Measurements from ENCODE around the gene ARHGAP4. TPM values are rescaled to one million over a fixed set of nuclear protein-coding genes. Genes with fewer than 3 reads are reported as not detected.

ARHGAP4 gene
- total RNA-seq, 4 donors from 2014 or later = 10.9 to 26.0 (median 18.1) TPM

DNA sequence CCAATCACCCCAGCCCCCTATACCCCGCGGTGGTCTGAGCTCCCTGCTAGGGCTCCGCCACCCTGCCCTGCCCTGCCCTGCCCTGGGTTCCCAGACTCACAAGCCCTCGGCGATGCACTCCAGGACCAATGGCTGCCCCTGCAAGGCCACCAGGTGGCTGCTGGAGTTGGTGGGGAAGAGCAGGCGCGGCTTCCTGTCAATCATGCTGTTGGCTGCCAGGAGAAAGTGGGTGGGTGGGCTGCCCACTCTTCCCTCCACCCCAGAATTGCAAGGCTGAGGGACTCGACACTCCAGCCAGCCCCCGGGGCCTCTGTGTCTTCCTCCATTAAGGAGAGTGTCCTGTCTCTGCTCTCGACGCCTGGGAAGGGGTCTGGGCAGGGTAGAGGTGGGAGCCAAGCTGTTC lies 55.8 kb downstream of the ARHGAP4 start:
- ATAC-seq = no peak
- Histone ChIP-seq H3K36me3 (no peaks in the 10 kb centered on the region), H3K27me3 (peaks cover 29% of the 10 kb centered on the region), H3K4me1 (no peaks in the 10 kb centered on the region), H3K27ac (no peak overlapping the region), H3K9me3 (no peaks in the 10 kb centered on the region), H3K4me3 (no peak overlapping the region)
- WGBS, 2 donors (ENCODE audit: low coverage in 1 of 2) = no CpG with 5 or more reads among the region's 11 CpGs
- TF ChIP-seq, protein P1, sequence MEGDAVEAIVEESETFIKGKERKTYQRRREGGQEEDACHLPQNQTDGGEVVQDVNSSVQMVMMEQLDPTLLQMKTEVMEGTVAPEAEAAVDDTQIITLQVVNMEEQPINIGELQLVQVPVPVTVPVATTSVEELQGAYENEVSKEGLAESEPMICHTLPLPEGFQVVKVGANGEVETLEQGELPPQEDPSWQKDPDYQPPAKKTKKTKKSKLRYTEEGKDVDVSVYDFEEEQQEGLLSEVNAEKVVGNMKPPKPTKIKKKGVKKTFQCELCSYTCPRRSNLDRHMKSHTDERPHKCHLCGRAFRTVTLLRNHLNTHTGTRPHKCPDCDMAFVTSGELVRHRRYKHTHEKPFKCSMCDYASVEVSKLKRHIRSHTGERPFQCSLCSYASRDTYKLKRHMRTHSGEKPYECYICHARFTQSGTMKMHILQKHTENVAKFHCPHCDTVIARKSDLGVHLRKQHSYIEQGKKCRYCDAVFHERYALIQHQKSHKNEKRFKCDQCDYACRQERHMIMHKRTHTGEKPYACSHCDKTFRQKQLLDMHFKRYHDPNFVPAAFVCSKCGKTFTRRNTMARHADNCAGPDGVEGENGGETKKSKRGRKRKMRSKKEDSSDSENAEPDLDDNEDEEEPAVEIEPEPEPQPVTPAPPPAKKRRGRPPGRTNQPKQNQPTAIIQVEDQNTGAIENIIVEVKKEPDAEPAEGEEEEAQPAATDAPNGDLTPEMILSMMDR (IDR thresholded peaks at IDR 0.05) = no peak
- no peak for TF ChIP-seq POLR2AphosphoS5 (IDR thresholded peaks at IDR 0.05)
- no peak for TF ChIP-seq EP300 (IDR thresholded peaks at IDR 0.05)
- no peak for TF ChIP-seq POLR2A (IDR thresholded peaks at IDR 0.05)

DNA sequence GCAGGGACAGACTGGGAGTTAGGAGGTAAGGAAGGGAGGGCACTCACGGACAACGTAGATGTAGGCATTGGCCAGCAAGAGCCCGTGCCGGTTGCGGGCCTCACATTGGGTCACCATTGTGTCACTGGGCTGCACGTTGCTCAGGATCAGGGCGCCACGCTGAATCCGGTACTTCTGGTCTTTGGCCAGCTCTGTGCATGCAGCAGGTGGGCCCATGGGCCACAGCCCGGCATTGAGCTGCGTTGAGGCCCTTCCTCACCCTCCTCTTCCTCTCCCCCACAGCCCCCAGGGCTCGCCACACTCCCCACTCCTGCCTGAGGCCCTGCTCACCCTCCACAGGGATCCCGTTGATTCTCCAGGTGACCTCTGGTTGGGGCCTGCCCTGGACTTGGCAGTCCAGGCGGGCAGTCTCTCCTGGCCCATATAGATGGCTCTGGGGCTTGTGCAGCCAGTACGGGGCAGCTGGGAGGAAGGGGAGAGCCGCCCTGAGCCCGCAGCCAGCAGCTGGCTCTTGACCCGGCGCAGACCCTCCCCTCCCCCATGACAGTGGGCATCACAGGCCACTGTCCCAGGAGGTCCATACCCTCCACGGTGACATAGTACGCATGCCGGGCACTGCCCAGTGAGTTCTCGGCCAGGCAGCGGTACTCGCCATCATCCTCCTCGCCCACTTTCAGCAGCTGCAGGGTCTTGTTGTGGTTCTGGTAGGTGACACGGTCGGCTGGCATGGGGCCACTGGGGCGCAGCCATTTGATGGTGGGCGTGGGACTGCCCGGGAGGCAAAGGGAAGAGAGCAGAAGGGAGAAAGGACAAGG lies 56.4 kb downstream of the ARHGAP4 start:
- H3K27me3 ChIP-seq = peaks cover 29% of the 10 kb centered on the region
- H3K27ac ChIP-seq = no peak overlapping the region
- no peaks in the 10 kb centered on the region for H3K9me3 ChIP-seq
- WGBS, 2 donors (ENCODE audit: low coverage in 1 of 2) = no CpG with 5 or more reads among the region's 31 CpGs
- H3K36me3 ChIP-seq = no peaks in the 10 kb centered on the region
- H3K4me3 ChIP-seq = no peak overlapping the region
- ATAC-seq = no peak
- TF ChIP-seq EP300 (IDR thresholded peaks at IDR 0.05) (no peak), POLR2AphosphoS5 (IDR thresholded peaks at IDR 0.05) (no peak), POLR2A (IDR thresholded peaks at IDR 0.05) (no peak)
- TF ChIP-seq, protein P1 (IDR thresholded peaks at IDR 0.05) = no peak
- H3K4me1 ChIP-seq = no peaks in the 10 kb centered on the region

DNA sequence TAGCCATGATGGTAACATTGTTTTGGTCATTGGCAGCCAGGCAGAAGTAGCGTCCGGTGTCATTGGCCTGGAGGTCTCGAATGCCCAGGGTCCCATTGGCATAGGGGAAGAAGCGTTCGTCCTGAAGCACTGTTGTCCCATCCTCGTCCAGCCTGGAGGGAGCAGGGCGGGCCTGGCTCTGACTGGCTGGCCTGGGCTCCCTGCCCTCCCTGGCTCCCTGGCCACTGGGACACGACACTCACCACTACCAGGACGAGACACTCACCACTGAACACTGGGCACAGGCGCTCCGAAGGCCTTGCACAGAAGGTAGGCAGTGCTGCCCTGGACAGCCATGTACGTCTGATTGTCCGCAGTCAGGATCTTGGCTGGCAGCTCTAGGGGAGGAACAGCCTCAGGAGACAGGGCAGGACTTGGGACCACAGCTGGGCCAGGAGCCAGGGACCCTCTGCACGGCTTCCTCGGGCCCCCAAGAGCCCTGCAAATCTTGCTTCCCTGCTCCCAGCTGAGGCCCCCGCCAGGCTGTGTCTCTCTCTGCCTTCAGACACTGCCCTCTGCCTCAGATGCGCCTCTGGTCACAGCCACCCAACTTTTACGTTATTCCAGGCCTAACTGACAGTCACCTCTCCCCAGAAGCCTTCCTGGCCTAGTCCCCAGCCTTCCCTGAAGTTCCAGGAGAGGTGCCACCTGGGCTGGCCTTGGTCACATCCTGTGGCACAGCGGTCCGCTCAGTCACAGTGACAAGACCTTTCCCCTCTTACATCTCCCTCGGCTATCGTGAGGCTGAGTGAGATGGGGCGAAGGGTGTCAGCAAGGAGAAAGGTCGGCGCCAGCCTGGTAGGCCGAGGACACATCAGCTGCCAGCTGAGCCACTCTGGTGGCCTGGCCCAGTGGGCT lies 57.2 kb downstream of the ARHGAP4 start:
- no peaks in the 10 kb centered on the region for H3K36me3 ChIP-seq
- H3K27me3 ChIP-seq = peaks cover 29% of the 10 kb centered on the region
- H3K9me3 ChIP-seq = no peaks in the 10 kb centered on the region
- H3K4me3 ChIP-seq = no peak overlapping the region
- no peak overlapping the region for H3K27ac ChIP-seq
- no CpG with 5 or more reads among the region's 26 CpGs for WGBS, 2 donors (ENCODE audit: low coverage in 1 of 2)
- ATAC-seq = no peak
- no peaks in the 10 kb centered on the region for H3K4me1 ChIP-seq
- TF ChIP-seq, protein P1 (IDR thresholded peaks at IDR 0.05) = no peak

DNA sequence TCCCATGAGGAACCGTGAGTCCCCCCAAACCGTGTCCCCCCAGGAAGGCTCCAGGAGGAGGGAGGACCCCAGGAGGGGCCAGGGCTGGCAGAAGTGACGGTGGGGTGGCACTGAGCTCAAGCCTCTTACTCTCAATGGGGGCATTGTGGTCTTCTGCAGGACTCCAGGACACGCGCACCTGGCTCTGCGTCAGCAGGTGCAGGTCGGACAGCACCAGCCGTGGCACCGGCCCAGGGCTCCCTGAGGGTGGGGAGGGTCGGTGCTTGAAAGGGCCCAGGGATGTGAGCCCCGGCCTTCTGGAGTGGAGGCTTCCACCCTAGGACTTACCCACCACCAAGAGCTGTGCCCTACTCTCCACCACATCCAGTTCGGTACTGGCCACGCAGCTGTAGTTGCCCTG lies 58.4 kb downstream of the ARHGAP4 start:
- no peaks in the 10 kb centered on the region for H3K9me3 ChIP-seq
- no peak for ATAC-seq
- H3K4me3 ChIP-seq = no peak overlapping the region
- H3K4me1 ChIP-seq = no peaks in the 10 kb centered on the region
- H3K27me3 ChIP-seq = peaks cover 29% of the 10 kb centered on the region
- H3K36me3 ChIP-seq = no peaks in the 10 kb centered on the region
- no peak overlapping the region for H3K27ac ChIP-seq
- no CpG with 5 or more reads among the region's 13 CpGs for WGBS, 2 donors (ENCODE audit: low coverage in 1 of 2)
- TF ChIP-seq EP300 (IDR thresholded peaks at IDR 0.05) = no peak
- no peak for TF ChIP-seq POLR2A (IDR thresholded peaks at IDR 0.05)

DNA sequence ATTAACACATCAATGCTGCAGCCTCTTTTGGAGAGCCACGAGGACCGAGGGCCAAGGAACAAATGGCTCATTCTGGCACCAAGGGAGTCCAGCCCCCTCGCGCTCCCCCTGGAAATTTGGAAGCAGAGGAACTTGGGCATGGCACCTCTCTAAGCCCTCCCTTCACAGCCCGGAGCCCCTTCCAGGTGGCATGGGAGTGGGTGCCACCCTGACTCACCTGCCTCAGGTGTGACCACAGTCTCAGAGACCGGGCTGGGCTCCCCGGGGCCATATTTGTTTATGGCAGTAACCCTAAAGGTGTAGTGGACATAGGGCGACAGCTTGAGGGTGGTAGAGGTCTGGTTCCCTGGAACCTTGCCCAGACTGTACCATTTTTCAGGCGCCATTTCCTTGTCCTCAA lies 58.9 kb downstream of the ARHGAP4 start:
- no peak for ATAC-seq
- Histone ChIP-seq H3K36me3 (no peaks in the 10 kb centered on the region), H3K27ac (no peak overlapping the region), H3K9me3 (no peaks in the 10 kb centered on the region), H3K4me1 (no peaks in the 10 kb centered on the region), H3K4me3 (no peak overlapping the region), H3K27me3 (peaks cover 27% of the 10 kb centered on the region)
- no peak for TF ChIP-seq EP300 (IDR thresholded peaks at IDR 0.05)
- TF ChIP-seq POLR2AphosphoS5 (IDR thresholded peaks at IDR 0.05) = no peak
- WGBS, 2 donors (ENCODE audit: low coverage in 1 of 2) = 65% methylated on average over 4 of the region's 9 CpGs; no CpG with 5 or more reads in 1 of the 2 donors
